GM18519 (cell line): ENCODE results near the gene CLIP2.
"Not testable (repeated sequence)": the region's sequence is repeated elsewhere in the genome, so short reads cannot be mapped to it uniquely, and the experiment has no call there.

Source experiments
- ATAC-seq: cut with Tn5 transposase; IDR thresholded peaks from one replicate; pipeline ENCODE4 v1.9.1; 2021; ENCODE audit warnings: mild to moderate bottlenecking, moderate library complexity; ENCODE audit not compliant: unreplicated experiment, low FRiP score

The CLIP2 gene

DNA sequence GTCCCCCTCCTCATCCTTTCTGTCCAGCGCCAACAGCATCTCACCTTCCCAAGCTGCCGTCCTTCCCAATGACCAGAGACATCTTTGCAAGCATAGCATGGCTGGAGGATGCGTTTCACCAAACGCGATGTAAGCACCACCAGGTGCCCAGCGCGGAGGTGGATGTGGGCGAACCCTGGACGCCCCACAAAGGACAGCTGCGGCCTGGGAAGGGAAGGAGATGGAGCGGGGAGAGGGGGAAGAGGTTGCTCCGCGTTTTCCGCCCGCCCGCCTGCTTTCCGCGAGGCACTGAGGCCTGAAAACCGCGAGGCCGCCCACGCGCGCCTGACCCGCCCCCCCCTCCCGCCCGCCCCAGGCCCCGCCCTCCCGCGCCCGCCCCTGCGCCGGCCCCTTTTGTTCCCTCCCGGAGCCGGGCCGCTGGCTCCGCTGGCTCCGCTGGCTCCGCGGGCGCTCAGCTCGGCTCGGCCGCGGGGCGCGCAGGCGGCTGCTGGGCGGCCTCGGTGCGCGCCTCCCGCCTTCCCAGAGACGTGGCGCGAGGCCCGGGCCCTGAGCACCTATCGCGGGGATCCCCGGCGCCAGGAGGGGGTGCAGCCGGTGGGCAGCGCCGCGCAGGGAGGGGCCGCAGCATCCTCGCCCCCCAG is at the start of gene CLIP2:
CLIP2 (plus strand) TSS at position 390 of the 641 bp plus-strand sequence. CDS start 28,140 bp downstream, outside the sequence.
- no peak for ATAC-seq

DNA sequence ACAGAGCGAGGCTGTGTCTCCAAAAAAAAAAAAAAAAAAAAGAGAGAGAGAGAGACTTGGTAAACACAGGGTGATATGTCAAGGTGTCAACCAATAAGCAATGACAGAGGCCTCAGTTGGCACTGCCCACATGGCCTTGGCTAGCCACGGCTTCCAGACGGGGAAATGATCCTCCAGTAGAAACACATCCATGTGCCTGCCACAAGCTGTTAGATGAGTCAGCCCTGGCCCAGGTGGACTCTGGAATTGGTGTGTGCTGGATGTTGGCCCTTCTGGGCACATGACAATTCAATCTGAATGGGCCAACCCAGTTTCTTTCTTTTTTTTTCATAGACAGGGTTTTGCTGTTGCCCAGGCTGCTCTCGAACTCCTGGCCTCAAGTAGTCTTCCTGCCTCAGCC is 48.7 kb upstream of the CLIP2 start:
- no peak for ATAC-seq

DNA sequence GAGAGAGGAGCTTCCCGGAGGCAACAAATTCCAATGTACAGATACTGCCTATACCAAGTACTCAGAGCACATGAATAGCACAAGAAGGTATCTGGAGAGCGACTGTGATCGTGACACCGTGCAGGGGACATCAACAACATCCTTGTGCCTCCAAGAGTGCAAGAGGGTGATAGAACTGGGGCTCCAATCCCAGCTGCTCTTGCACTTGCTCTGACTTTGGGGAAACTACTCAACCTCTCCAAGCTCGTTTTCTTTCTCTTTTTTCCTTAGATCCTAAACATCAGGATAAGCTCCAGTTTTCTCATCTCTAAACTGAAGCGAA is 47.1 kb upstream of the CLIP2 start:
- no peak for ATAC-seq

DNA sequence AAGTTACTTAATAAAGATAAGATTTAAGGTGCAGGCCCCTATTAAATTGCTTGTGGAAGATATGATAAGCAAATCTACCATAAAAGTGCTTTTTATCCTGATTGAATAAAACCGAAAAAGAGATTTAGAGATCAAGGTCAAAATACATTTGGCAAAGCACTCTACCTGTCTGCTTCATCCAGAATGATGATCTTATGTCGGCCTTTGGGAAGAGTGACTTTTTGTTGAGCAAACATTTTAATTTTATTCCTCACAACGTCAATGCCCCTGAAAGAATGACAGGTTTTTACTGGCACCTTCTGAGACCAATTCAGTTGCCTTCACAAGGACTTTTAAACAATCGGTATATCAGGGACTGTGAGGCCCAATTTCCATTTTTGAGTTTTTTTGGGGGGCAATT is 42.7 kb upstream of the CLIP2 start:
- ATAC-seq = no peak

DNA sequence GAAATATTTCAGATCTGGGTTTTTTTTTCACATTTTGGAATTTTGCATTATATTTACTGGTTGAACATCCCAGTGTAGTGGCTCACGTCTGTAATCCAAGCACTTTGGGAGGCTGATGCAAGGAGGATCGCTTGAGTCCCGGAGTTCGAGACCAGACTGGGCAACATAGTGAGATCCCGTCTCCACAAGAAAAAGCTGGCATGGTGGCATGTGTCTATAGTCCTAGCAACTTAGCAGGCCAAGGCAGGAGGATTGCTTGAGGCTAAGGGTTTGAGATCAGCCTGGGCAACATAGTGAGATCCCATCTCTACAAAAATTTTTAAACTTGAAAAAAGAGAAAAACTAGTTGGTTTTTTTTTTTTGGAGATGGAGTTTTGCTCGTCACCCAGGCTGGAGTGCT is 41.1 kb upstream of the CLIP2 start:
- no peak for ATAC-seq

DNA sequence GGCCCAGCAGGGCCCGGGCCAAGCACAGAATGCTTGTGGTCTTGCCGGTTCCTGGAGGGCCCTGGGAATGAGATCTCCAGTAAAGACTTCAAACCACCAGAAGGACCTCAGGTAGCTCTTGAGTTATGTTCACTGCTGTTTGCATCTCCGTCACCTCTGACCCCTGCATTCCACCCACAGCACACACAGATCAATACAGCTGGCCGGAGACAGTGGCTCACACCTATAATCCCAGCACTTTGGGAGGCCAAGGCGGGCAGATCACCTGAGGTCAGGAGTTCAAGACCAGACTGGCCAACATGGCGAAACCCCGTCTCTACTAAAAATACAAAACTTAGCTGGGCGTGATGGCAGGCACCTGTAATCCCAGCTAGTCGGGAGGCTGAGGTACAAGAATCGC is 40.1 kb upstream of the CLIP2 start:
- ATAC-seq = not testable (repeated sequence)

DNA sequence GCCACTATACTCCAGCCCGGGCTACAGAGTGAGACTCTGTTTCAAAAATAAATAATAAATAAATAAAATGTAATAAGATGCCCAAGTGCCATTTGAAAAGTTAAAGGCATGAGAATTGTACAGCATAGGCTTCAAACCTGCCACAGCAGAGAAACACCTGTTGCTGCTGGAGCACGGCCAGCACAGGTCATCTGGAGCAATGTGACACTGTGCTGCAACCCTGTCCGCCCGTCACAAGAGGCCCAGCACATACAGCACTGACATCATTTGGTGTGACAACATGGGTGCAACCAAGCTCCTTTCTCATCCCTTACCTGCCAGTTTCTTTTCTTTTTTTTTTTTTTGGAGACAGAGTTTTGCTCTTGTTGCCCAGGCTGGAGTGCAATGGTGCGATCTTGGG is 36.3 kb upstream of the CLIP2 start:
- ATAC-seq = no peak

DNA sequence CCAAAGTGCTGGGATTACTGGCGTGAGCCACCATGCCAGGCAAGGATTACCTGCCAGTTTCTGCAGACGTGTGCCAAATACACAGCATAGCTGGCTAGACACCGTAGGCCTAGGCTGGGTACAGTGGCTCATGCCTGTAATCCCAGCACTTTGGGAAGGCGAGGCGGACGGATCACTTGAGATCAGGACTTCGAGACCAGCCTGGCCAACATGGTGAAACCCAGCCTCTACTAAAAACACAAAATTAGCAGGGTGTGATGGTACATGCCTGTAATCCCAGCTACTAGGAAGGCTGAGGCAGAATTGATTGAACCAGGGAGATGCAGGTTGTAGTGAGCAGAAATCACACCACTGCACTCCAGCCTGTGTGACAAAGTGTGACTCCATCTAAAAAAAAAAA is 35.9 kb upstream of the CLIP2 start:
- ATAC-seq = no peak

DNA sequence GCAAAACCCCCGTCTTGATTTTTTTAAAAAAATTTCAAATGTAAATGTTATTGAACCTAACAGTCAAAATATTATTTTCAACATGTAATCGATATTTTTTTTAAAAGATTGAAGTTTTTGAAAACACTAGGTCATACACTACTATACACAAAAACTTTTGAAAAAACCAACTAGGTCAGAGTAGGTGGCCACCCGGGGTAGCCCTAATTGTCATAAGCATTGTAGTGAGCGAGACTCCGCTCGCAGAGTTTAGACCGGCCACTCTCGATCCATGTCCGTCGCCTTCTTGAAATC is 35.4 kb upstream of the CLIP2 start:
- ATAC-seq = no peak

DNA sequence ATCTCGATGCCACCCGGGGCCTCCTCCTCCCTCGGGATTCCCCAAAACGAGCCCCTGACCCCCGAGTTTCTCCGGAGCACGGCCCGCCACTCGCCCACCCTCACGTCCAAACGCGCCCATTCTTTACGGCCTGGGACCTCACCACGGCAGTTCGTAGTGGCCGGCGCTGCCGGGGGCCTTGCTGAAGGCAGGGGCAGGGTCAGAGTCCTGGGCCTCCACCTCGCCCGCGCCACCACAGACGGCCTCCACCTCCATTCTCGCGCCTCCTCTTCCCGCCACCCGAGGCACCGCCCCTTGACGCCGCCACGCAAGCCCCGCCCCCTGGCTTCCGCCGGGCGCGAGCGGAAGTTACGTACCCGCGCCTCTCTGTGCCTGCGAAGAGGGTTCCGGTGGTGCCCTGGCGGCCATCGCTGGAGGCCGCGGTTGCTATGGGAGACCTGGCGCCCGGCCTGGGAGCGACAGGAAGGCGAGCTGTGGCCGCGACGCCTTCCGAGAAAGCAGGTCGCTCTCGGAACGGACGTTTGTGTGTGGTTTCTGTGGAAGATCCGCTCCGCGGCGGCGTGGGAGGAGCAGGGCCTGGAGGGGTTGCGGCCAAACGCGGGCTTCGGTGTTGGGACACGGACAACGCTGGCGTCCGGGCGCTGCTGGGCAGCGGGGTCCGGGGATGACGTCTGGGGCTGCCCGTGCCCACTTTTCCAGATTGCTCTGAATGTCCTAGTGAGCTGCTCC is 34.9 kb upstream of the CLIP2 start, which contains the start of gene RFC2:
RFC2 (minus strand) TSS at position 271 of the 729 bp plus-strand sequence; CDS start at position 255, 16 bp downstream.
- peak; percentile 80 for ATAC-seq

DNA sequence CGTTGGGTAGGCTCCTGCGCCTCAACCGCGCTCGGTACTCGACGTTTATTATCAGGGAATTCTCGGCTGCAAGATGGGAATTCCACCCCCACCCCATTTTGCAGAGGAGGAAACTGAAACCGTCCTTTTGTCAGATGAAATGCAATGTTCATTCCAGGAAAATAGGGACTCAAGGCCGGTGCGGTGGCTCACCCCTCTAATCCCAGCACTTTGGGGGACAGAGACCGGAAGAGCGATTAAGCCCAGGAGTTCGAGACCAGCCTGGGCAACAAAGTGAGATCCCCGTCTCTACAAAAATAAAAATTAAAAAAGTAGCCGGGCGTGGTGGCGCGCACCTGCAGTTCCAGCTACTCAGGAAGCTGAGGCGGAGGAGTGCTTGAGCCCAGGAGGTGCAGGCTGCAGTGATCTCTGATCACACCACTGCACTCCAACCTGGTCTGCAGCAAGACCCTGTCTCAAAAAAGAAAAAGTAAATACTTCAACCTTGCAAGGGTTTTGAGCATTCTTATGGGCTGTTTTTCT is 34.3 kb upstream of the CLIP2 start:
- ATAC-seq = no peak

DNA sequence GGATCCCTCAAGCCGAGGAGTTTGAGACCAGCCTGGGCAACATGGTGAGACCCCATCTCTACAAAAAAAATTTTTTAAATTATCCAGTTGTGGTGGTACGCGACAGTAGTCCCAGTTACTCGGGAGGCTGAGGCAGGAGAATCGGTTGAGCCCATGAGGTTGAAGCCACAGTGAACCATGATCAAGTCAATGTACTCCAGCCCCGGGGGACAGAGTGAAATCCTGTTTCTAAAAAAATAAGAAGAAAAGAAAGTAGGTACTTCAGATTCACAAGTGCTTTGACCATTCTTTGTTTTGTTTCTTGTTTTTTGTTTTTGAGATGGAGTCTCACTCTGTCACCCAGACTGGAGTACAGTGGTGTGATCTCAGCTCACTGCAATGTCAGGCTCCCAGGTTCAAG is 33.7 kb upstream of the CLIP2 start:
- ATAC-seq = not testable (repeated sequence)

DNA sequence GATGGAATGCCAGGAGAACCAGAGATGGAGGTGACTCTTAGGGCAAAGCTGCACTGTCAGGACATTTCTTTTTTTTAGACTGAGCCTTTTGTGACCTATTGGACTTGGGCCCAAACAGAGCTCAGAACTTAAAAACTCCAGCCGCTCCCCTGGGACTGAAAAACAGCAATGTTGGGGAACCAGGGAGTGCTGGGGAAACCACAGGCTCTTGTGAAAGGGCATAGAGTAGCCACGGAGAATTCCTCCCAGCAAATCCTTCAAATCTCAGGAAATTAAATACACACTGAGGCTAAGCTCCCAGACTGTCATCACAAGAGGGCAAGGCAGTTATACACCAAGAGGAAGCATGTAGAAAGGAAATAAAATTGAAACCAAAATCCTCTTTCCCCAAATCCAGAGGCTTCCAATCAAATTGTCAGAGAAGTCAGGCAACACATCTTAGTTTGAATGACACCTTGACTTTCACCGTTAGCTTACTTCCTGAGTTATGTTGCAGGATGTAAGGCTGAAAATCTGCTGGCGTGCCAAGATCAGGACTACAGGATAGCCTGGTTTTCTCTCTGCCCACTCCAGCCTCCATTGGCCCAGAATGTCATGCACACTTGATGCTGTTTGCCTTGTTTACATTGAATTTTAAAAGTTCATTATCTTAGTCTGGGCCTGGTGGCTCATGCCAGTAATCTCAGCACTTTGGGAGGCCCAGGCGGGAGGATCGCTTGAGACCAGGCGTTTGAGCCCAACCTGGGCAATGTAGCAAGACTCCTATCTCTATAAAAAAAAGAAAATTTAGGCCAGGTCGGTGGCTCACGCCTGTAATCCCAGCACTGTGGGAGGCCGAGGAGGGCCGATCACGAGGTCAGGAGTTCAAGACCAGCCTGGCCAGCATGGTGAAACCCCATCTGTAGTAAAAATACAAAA is 32.5 kb upstream of the CLIP2 start:
- ATAC-seq = no peak

DNA sequence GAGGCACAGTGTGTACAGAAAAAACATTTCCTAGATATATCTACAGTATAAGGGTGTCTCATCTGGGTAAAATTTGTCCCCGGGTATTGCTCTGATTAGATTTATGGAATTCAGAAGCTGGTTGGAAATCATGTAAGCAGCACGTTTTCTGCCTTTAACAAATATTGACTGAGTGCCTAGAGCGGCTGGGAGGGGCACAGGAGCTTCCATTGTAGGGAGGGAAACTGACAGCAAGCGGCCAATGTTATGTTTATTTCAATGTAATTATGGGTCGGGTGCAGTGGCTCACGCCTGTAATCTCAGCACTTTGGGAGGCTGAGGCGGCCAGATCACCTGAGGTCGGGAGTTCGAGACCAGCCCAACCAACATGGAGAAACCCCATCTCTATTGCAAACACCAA is 30.6 kb upstream of the CLIP2 start:
- no peak for ATAC-seq

DNA sequence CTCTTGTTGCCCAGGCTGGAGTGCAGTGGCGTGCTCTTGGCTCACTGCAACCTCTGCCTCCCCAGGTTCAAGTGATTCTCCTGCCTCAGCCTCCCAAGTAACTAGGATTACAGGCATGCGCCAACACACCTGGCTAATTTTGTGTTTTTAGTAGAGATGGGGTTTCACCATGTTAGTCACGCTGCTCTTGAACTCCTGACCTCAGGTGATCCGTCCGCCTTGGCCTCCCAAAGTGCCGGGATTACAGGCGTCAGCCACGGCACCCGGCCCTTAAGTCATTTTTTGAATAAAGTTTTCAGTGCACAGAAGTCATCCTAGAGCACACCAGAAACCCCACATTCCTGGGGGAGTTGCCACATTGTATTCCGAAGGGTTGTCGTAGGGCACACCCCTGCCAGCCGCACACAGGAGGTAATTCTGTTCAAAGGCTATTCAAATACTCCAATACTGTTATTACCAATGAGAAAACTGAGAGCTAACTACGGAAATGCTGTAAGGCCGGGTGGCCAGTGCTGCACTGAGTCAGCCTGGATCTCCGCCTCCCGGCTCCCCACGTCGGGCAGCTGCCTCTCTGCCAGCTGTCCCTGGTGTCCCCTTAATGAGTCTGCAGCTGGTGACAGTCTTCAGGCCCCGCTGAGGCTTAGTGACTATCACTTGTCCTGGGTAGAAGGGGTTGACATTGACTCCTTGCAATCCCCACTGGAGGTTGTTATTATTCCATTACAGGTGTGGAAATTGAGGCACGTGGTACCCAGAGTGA is 26.4 kb upstream of the CLIP2 start:
- no peak for ATAC-seq

DNA sequence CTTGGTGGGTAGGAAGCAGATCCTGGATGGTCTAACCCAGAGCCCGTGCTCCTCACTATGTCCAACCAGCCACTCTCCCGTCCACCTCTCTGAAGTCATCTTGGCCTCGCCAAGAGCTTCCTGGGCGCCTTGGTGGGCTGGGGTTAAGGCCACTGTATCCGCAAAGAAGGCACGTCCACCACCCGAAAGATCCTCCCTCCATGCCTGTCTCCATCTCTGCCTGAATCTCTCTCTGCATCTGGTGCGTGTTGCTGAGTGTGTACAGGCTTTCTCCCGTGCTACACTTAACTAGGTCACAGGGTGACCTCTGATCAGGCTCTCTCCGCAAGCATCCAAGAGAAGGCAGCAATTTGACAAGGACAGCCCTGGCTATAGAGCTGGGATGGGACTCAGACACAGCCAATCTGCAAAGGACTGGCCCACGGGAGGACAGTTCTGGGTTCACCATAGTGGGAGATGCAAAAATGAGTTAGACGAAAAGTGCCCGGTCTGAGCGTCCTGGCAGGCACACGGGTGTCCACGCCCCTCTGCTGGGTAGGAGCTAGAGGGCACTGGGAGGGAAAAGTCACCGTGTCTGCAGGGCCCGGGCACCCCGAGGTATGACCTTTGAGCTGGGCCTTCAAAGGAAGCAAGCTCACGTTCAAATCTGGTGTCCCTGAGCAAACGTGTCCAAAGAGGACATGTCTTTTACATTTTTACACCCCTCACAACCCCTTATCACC is 25.6 kb upstream of the CLIP2 start:
- no peak for ATAC-seq

DNA sequence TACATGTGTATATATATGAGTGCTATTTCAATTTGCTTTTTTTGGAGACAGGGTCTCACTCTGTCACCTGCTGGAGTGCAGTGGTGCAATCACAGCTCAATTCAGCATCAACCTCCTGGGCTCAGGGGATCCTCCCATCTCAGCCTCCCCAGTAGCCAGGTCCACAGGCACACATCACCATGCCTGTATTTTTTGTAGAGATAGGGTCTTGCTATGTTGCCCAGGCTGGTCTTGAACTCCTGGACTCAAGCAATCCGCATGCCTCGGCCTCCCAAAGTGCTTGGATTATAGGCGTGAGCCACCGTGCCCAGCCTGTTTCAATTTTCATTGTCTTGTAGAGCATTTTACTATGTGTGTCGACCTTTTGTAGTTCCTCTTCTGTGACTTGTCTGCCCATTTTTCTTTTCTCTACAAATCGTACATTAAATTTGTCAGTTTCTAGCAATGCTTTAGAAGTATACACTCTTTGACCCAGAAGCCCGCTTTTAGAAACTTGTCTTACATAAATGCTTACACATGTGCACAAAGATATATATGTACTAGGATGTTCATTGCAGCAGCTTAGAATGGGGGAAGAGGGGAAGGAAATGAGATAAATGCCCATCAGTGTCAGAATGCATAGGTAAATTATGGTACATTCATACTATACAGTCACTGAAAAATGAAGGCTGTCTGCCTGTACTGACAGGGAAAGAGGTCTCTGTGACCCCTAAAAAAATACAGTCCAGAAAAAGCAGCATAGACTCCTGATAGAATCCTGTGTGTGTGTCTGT is 22.8 kb upstream of the CLIP2 start:
- no peak for ATAC-seq

DNA sequence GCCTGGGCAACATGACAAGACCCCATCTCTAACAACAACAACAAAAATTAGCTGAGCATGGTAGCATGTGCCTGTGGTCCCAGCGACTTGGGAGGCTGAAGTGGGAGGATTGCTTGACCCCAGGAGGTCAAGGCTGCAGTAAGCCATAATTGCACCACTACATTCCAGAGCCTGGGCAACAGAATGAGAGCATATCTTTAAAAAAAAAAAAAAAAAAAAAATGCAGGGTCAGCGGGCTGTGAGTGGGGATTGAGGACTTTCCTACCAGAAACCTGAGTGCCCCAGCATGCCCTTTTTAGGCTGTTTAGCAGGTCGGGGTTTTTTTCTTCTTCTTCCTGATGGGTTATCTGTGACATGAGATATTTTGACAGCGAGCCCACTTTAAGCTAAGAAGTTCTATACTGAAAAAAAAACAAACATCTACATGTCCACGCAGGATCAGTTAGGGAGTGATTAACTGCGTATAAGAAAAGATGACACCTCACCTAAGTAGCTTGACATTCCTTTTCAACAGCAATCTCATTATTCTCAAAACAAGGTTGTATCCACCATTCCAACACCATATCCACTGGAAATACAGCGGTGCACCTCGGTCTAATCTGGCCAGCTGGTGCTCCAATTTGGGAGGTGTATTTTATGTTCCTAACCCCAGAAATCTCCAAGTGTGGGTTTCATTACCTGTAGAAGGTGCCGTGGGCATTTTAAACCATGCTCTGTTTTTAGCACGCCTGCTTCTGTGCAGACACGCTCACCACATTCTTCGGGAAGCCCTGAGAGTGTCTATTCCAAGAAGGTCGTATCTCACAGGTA is 21.2 kb upstream of the CLIP2 start:
- no peak for ATAC-seq
